Activated CD8-positive, alpha-beta memory T cell treated with anti-CD3 and anti-CD28 coated beads for 1 hour (primary cell): ENCODE results near the gene EPHA10.
A peak's percentile ranks its signal among the peaks of the same experiment; 100 is the strongest.

ENCODE experiments used
- DNase-seq, 2 donors: peaks; one replicate each; pipeline ENCODE4 v3.0.0-alpha.2; 2020; ENCODE audit warnings: low read depth in 1 of 2; ENCODE audit errors: extremely low read depth in 1 of 2

EPHA10 gene

GRCh38 chr1:37764888-37765441, at the start of gene EPHA10:
Gene EPHA10, minus strand, starts transcription at chr1:37765120. Its CDS starts 54 bp downstream, at chr1:37765066.
- no peak for DNase-seq

- DNase-seq, result no peak
These were observed 49.3 kb upstream of the EPHA10 start for GRCh38 chr1:37814252-37814651.

GRCh38 chr1:37813529-37814145, 48.7 kb upstream of the EPHA10 start:
- no peak for DNase-seq

DNA sequence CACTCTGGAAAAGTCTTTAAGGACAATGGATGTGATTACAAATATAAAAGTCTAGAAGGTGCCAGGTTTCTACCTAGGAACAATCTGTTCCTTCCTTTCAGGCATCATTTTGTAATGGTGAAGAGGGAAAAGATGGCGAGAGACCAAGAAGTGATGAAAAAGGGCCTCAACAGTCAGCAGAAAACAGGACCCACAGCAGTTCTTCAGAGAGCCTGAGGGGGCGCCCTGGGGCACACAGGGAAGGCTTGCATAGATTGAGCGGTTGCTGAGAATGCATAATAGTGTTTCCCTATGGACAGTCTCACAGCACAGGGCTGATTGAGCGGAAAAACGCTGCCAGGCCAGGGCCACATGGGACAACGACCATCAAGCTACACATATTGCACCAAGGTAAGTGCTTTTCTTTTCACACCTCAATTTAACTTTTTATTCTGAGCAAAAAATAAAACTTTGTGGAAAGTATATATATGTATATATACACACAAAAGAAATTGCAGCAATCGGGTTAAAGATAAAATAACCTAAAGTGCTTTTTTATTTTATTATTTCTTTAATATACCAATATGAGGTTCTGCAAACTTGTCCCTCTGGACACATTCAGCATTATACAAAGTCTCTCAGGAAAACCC, 46.2 kb upstream of the EPHA10 start:
- no peak for DNase-seq

GRCh38 chr1:37809942-37810341, 45.0 kb upstream of the EPHA10 start:
- DNase-seq, result no peak

DNA sequence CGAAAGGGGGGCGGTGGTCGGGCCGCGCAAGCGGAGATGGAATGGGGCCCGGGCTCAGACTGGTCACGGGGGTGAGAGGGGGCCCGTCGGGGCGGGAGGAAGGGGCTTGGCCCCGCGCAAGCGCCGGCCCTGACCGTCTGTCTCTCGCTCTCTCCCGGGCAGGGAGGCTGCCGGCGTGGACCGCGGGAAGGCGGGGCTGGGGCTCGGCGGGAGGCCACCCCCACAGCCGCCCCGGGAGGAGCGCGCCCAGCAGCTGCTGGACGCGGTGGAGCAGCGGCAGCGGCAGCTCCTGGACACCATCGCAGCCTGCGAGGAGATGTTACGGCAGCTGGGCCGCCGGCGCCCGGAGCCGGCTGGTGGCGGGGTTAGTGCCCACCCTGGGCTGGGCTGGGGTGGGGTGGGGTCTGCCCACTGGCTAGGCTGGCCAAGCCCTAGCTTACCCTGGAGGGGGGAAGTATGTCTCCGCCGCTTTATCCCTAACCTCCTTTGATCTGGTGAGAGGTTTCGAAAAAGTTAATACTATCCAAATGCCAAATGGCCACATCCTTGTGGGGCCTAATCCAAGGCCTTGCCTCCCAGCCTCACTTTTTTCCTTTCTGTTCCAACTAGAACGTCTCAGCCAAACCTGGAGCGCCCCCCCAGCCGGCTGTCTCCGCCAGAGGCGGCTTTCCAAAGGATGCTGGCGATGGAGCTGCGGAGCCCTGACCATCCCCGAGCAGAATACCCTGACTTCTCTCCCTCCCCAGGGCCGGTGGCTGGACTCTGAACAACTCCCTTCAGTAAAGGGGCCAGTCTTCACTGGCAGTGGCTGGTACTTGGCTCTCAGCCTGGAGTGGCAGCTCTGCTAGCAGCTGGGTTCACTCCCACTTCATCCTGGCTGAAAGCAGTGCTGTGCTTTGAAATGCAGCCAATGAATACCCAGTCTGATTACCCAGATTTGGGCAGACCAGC, 43.7 kb upstream of the EPHA10 start:
- DNase-seq, result no peak

DNA sequence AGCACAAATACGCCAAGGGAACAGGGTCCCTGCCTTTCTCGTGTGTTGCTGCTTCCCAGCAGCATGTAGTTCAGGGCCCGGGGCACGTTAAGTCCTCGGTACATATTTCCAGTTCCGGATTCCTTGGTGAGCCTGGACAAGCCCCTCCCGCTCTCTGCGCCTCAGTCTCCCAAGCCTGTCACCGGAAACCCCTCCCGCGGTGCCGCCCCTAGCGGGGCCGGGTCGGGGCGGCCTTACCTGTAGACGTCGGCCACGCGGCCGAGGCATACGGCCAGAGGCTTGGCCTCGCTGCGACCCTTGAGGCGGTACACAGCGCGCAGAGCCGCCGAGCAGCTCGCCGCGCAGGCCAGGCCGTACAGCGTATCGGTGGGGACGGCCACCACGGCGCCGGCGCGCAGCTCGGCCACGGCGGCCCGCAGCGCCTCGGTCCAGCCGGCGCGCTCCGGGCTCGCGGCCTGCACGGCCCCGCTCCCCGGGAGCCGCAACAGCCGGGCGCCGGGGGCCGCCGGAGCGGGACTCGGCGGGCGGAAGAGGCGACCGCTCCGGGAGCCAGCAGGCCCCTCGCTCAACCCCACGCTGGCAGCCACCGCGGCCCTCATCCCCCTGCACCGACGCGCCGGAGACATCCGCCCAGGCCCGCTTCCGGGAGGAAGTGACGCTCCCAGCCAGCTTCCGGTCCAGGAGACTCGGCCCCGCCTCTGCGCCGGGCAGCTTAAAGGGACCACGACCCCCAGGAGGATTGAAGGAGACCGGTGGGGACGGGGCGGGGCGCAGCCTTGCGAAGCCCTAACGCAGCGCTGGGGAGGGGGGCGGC, 42.8 kb upstream of the EPHA10 start, which contains the start of the genes C1orf122 and YRDC:
C1orf122 (plus strand) TSS at position 236 of the 814 bp plus-strand sequence. CDS start 615 bp downstream, outside the sequence.
YRDC (minus strand) TSS at position 654 of the 814 bp plus-strand sequence; CDS start at position 626, 28 bp downstream.
- peak; percentile 80 to 89 for DNase-seq

DNA sequence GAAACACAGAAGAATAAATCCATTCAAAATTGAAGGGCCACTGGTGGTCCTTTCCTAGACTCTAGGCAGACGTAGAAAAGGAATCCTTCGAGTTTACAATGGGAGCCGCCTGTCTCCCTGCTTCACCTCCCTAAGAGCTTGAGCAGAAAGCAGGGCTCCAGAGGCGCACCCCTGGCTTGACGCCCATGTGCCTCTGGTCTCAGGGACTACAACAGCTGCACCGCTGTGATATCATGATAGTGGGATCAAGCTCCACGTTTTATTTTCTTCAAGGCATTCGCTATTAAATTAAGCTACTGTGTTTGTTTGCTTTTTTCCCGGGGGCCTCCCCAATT, 42.3 kb upstream of the EPHA10 start:
- no peak for DNase-seq

DNA sequence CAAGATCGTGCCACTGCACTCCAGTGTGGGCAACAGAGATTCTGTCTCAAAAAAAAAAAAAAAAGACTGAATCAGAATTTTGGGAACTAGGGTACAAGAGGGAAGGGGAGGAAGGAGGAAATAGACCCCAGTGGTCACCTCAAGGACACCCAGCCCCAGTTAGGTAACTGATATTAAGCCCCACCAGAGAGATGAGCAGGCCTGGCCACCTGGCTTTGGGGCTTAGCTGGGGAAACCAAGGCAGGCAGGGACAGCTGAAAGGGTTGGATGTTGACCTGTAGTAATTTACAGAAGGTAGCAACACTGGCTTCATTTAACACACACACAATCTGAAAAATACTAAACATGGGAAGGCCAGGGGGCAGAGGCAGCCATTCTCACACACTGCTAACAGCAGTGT, 37.5 kb upstream of the EPHA10 start:
- DNase-seq, result no peak

GRCh38 chr1:37797750-37798345, 32.9 kb upstream of the EPHA10 start:
- DNase-seq, result no peak

- DNase-seq, result no peak
These were observed 30.6 kb upstream of the EPHA10 start for GRCh38 chr1:37795340-37796125.

DNA sequence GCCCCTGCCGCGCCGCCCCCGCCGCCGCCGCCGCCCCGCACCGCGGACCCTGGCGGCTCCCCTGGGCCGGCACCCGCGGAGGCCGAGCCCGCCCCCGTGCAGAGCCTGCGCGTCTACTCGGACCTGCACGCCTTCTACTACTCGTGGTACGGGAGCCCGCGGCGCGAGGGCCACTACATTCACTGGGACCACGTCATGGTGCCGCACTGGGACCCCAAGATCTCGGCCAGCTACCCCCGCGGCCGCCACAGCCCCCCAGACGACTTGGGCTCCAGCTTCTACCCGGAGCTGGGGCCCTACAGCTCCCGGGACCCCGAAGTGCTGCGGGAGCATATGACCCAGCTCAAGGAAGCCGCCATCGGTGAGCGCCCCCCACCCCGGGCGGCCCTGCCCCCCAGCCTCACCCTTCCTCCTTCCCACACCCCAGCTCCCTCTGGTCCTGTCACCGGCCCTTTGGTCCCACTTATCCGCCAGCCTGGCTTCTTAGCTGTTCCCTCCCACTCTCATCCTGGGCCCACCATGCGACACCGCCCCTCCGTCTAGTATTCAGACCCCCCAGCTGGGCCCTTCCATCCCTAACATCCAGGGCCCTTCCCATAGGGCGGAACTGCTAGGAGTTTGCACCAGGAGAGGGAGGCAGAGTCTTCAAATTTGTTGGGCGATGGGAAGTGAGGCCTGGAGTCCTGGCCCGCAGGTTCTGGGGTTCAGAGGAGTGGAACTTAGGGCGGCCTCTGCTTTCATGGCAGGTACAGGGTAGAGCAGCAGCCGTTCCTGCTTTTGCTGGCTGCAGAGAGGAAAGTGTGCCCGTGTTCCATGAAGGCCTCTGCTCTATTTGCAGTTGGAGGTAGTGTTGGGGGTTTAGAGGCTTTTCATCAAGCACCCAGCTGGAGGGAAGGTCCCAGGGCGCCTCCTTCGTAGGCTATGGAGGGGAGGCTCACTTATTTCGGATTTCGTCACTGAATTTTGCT, 29.7 kb upstream of the EPHA10 start:
- no peak for DNase-seq

- no peak for DNase-seq
These were observed 29.0 kb upstream of the EPHA10 start, which contains the start of gene MANEAL for GRCh38 chr1:37793773-37794371. Gene MANEAL, plus strand, starts transcription at chr1:37793847. Its CDS starts 336 bp downstream, at chr1:37794183.

DNA sequence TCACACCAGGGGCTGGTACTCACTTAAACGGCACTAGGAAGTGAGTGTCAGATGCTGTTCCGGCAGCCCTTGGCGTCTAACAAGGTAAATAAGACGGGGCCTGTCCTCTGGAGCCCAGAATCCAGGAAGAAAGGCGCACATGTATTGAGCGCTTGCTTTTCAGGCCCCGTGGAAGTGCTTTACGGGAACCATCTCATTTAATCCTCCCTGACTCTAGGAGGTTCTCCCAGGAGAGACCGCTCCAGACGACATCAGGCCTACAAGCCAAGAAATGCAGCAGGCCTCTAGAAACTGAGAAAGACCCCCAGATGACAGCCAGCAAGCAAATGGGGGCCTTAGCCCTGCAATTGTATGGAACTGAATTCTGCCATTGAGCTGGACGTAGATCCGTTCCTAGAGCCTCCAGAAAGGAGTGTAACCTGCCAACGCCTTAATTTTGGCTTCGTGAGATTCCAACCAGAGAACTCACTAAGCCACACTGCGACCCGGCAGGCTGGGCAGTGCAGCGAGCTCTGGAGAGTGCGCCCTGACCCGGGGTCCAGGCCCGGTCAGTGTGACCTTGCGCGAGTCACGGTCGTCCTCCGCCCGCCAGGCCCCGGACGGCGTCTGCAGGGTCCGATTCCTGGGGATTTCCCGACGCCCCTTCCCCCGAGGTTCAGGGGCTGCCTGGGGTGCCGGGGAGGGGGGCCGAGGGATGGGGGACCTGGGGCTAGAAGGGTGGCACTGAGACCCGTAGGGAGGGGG, 28.2 kb upstream of the EPHA10 start:
- no peak for DNase-seq

GRCh38 chr1:37782491-37782890, 17.6 kb upstream of the EPHA10 start:
- DNase-seq, result no peak

DNA sequence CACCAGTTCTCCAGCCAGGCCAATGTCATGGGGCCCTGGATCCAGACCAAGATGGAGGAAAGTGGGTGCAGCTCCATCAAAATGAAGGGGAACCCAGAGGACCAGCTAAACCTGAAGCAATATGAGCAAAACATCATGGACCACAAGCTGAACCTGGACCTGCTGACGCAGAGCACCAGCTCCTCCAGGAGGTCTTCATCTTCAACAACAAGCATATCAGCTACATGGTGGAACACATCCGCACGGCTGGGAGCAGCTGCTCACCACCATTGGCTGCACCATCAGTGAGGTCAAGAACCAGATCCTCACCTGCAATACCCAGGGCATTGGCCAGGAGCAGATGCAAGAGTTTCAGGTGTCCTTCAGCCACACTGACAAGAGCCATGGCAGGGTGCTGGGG, 13.7 kb upstream of the EPHA10 start:
- DNase-seq, result no peak
